ENCODE measurements around the gene LRFN4.
A peak's percentile ranks its signal among the peaks of the same experiment; 100 is the strongest.
"Not testable (repeated sequence)": the region's sequence is repeated elsewhere in the genome, so short reads cannot be mapped to it uniquely, and the experiment has no call there.

LRFN4 gene

GRCh38 chr11:66856496-66857233, at the start of gene LRFN4:
Gene LRFN4 (plus strand): TSS chr11:66857064. CDS start chr11:66857745, 681 bp downstream.
- DNase-seq = no peak

- DNase-seq = no peak
These were observed 47.3 kb upstream of the LRFN4 start for GRCh38 chr11:66809592-66809991.

- DNase-seq = no peak
These were observed 46.2 kb upstream of the LRFN4 start for GRCh38 chr11:66810576-66811185.

- DNase-seq = no peak
These were observed 42.2 kb upstream of the LRFN4 start for GRCh38 chr11:66814678-66815077.

- no peak for DNase-seq
These were observed 41.2 kb upstream of the LRFN4 start for GRCh38 chr11:66815646-66816045.

GRCh38 chr11:66818231-66818955, 38.5 kb upstream of the LRFN4 start:
- peak; percentile 27 for DNase-seq

GRCh38 chr11:66820381-66820780, 36.5 kb upstream of the LRFN4 start:
- no peak for DNase-seq

GRCh38 chr11:66820901-66821300, 36.0 kb upstream of the LRFN4 start:
- DNase-seq = no peak

- no peak for DNase-seq
These were observed 33.2 kb upstream of the LRFN4 start for GRCh38 chr11:66823700-66824099.

- not testable (repeated sequence) for DNase-seq
These were observed 32.3 kb upstream of the LRFN4 start for GRCh38 chr11:66824573-66824972.

- DNase-seq = no peak
These were observed 22.4 kb upstream of the LRFN4 start for GRCh38 chr11:66834539-66834845.

- DNase-seq = no peak
These were observed 21.9 kb upstream of the LRFN4 start for GRCh38 chr11:66834943-66835342.

- peak; percentile 54 for DNase-seq
These were observed 21.0 kb upstream of the LRFN4 start for GRCh38 chr11:66835768-66836405.

GRCh38 chr11:66840317-66841091, 16.4 kb upstream of the LRFN4 start:
- no peak for DNase-seq

- no peak for DNase-seq
These were observed 15.0 kb upstream of the LRFN4 start for GRCh38 chr11:66841861-66842260.

GRCh38 chr11:66842501-66842895, 14.4 kb upstream of the LRFN4 start:
- DNase-seq = no peak

- DNase-seq = peak; percentile 91
These were observed 13.7 kb upstream of the LRFN4 start, which contains the start of gene RCE1 for GRCh38 chr11:66842896-66843775. Gene RCE1 (plus strand): TSS chr11:66843441. CDS start chr11:66843456, 15 bp downstream.

- DNase-seq = no peak
These were observed 12.9 kb upstream of the LRFN4 start for GRCh38 chr11:66843776-66844495.

- DNase-seq = no peak
These were observed 12.2 kb upstream of the LRFN4 start for GRCh38 chr11:66844496-66845142.

- no peak for DNase-seq
These were observed 11.6 kb upstream of the LRFN4 start for GRCh38 chr11:66845143-66845875.

Measured in fibroblast of skin of right biceps (primary cell).